ENCODE data around the gene SPA17. TPM values are rescaled to one million over a fixed set of nuclear protein-coding genes. Genes with fewer than 3 reads are reported as not detected.
A peak's percentile ranks its signal among the peaks of the same experiment; 100 is the strongest.

Gene SPA17
- total RNA-seq, 2 donors from 2014 or later = 1.3 to 2.8 TPM

GRCh38 chr11:124724979-124725718 is 51.4 kb downstream of the SPA17 start:
- ATAC-seq (replicated peaks) = no peak
- Mint-ChIP-seq H3K27me3 (peaks cover 19% of the 10 kb centered on the region), H3K36me3 (ENCODE audit: low read depth) (no peaks in the 10 kb centered on the region), H3K27ac (no peak overlapping the region), H3K4me3 (no peak overlapping the region), H3K9me3 (no peaks in the 10 kb centered on the region), H3K4me1 (peaks cover 6% of the 10 kb centered on the region)

GRCh38 chr11:124725719-124726105 is 52.0 kb downstream of the SPA17 start:
- peaks cover 6% of the 10 kb centered on the region for H3K4me1 Mint-ChIP-seq
- H3K36me3 Mint-ChIP-seq (ENCODE audit: low read depth) = no peaks in the 10 kb centered on the region
- H3K9me3 Mint-ChIP-seq = no peaks in the 10 kb centered on the region
- H3K27me3 Mint-ChIP-seq = peaks cover 19% of the 10 kb centered on the region
- H3K27ac Mint-ChIP-seq = peak overlapping the region; percentile 36
- no peak overlapping the region for H3K4me3 Mint-ChIP-seq
- ATAC-seq (replicated peaks) = no peak

GRCh38 chr11:124727474-124727873 is 53.8 kb downstream of the SPA17 start:
- no peak for ATAC-seq (replicated peaks)
- Mint-ChIP-seq H3K27ac (no peak overlapping the region), H3K9me3 (no peaks in the 10 kb centered on the region), H3K36me3 (ENCODE audit: low read depth) (no peaks in the 10 kb centered on the region), H3K4me1 (peaks cover 6% of the 10 kb centered on the region), H3K4me3 (no peak overlapping the region), H3K27me3 (peaks cover 15% of the 10 kb centered on the region)

DNA sequence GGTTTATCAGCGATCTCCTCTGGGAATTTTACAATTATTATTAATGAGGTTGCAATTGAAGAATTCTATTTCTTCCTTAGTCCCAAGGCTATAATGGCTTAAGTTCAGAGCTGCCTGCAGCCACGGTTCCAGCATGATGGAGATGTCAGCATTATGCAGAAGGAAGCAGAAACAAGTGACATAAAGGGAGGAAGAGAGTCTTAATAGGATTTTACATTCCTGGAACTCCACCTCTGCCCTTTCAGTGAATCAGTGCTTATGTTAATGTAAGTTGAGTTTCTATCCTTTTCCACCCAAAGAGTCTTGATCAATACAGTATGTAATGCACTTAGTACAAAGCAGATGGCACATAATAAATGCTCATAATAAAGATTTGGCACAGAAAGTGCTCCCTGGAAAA is 54.4 kb downstream of the SPA17 start:
- no peak overlapping the region for H3K4me3 Mint-ChIP-seq

GRCh38 chr11:124729571-124729970 is 55.9 kb downstream of the SPA17 start:
- Mint-ChIP-seq H3K36me3 (ENCODE audit: low read depth) (no peaks in the 10 kb centered on the region), H3K27me3 (peaks cover 9% of the 10 kb centered on the region), H3K27ac (no peak overlapping the region), H3K4me3 (no peak overlapping the region), H3K4me1 (peaks cover 6% of the 10 kb centered on the region), H3K9me3 (no peaks in the 10 kb centered on the region)
- no peak for ATAC-seq (replicated peaks)

More for the DNA sequence above, 54.4 kb downstream of the SPA17 start:
- Mint-ChIP-seq H3K27ac (no peak overlapping the region), H3K4me1 (peaks cover 6% of the 10 kb centered on the region), H3K36me3 (ENCODE audit: low read depth) (no peaks in the 10 kb centered on the region), H3K9me3 (no peaks in the 10 kb centered on the region), H3K27me3 (peaks cover 9% of the 10 kb centered on the region)
- ATAC-seq (replicated peaks) = no peak

GRCh38 chr11:124732230-124732629 is 58.5 kb downstream of the SPA17 start:
- Mint-ChIP-seq H3K27me3 (no peaks in the 10 kb centered on the region), H3K27ac (no peak overlapping the region), H3K36me3 (ENCODE audit: low read depth) (no peaks in the 10 kb centered on the region), H3K4me1 (no peaks in the 10 kb centered on the region), H3K4me3 (no peak overlapping the region), H3K9me3 (no peaks in the 10 kb centered on the region)
- no peak for ATAC-seq (replicated peaks)

- H3K36me3 Mint-ChIP-seq (ENCODE audit: low read depth) = no peaks in the 10 kb centered on the region
- no peaks in the 10 kb centered on the region for H3K9me3 Mint-ChIP-seq
Measured at GRCh38 chr11:124736736-124737135, 63.0 kb downstream of the SPA17 start.

GRCh38 chr11:124737638-124738305 is 64.1 kb downstream of the SPA17 start:
- no peaks in the 10 kb centered on the region for H3K9me3 Mint-ChIP-seq
- no peaks in the 10 kb centered on the region for H3K36me3 Mint-ChIP-seq (ENCODE audit: low read depth)
- no peaks in the 10 kb centered on the region for H3K27me3 Mint-ChIP-seq
- H3K4me3 Mint-ChIP-seq = no peak overlapping the region
- ATAC-seq (replicated peaks) = no peak
- H3K27ac Mint-ChIP-seq = no peak overlapping the region
- peaks cover 12% of the 10 kb centered on the region for H3K4me1 Mint-ChIP-seq

More at GRCh38 chr11:124736736-124737135, 63.0 kb downstream of the SPA17 start:
- H3K27ac Mint-ChIP-seq = no peak overlapping the region
- H3K4me3 Mint-ChIP-seq = no peak overlapping the region
- no peak for ATAC-seq (replicated peaks)
- H3K4me1 Mint-ChIP-seq = peaks cover 12% of the 10 kb centered on the region
- H3K27me3 Mint-ChIP-seq = no peaks in the 10 kb centered on the region

- H3K4me3 Mint-ChIP-seq = peak overlapping the region; percentile 88
- peaks cover 12% of the 10 kb centered on the region for H3K4me1 Mint-ChIP-seq
- H3K27ac Mint-ChIP-seq = peak overlapping the region; percentile 20
- no peaks in the 10 kb centered on the region for H3K9me3 Mint-ChIP-seq
- no peaks in the 10 kb centered on the region for H3K27me3 Mint-ChIP-seq
- H3K36me3 Mint-ChIP-seq (ENCODE audit: low read depth) = no peaks in the 10 kb centered on the region
- no peak for ATAC-seq (replicated peaks)
Measured at GRCh38 chr11:124738713-124739478, 65.2 kb downstream of the SPA17 start.

DNA sequence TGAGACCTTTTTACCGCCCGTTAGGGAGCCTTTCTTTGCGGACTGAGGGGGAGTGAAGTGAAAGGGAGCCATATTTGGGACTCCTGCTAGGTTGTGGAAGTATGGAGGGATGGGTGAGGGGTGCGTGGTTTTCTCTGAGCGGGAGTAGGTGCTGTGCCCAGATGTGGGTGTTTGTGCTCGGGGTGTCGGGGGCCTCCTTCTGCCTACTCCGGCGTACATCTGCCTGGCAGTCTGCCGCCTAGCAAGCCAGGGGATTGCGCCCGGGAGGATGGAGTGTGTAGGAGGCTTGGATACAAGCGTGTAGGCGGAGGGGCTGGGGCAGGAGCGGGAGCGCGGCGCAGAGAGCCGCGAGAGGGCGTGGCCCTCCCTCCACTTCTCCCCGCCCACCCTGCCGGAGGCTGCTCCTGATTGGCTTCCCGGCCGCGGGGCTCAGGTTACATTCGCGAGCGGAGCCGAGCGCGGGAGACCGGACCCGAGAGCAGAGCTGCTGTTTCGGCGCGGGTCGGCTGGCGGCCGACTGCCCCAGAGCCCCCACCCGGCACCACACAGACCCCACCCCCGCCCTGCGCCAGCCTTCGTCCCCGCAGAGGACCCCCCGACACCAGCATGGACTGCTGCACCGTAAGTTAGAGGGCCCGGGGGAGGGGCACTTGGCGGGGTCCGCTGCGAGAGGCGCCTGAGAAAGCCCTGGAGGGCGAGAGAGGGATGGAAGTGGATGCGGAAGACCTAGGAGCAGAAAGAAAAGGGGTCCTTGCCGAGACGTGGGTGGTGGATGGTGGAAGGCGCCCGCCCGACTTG is 66.0 kb downstream of the SPA17 start, which contains the start of gene NRGN:
TSS of gene NRGN (plus strand) at position 464 of the 798 bp plus-strand sequence. CDS start at position 607, 143 bp downstream.
- peak within 1 kb of the TSS; percentile 88 for H3K4me3 Mint-ChIP-seq
- no peaks in the 10 kb centered on the region for H3K27me3 Mint-ChIP-seq
- H3K4me1 Mint-ChIP-seq = peaks cover 12% of the 10 kb centered on the region
- ATAC-seq (replicated peaks) = peak; percentile 94
- H3K27ac Mint-ChIP-seq = peak within 1 kb of the TSS; percentile 20
- H3K9me3 Mint-ChIP-seq = no peaks in the 10 kb centered on the region
- no peaks in the 10 kb centered on the region for H3K36me3 Mint-ChIP-seq (ENCODE audit: low read depth)

DNA sequence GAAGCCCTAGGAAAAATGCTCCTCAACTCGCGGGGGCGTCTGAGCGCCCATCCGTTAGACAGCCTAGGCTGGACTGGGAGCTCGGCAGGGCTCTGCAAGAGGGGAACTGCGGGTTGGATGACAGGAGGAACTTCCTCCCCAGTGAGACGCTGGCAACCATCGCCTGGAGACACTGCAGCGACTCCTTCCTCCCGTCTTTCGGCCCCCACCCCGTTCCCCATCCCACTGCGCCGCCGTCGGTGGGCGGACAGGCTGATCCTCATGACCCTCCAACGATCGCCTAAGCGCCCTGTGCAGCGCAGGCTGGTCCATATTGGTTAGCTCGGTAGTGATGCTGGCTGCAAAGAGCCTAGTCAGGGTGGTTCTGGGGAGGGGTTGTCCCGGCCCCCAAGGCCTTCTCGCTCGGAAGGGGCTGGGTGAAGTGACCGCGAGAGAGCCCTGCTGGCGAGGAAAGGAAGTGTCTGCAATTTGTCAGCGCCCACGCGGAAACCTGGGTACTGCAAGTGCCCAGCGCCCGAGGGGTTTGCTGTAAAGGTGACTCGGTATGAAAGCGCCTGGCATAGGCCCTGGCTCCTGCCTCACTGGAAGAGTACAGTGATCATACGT is 66.7 kb downstream of the SPA17 start:
- Mint-ChIP-seq H3K36me3 (ENCODE audit: low read depth) (no peaks in the 10 kb centered on the region), H3K4me3 (peak overlapping the region; percentile 88), H3K27ac (no peak overlapping the region), H3K27me3 (no peaks in the 10 kb centered on the region), H3K4me1 (peaks cover 12% of the 10 kb centered on the region), H3K9me3 (no peaks in the 10 kb centered on the region)
- peak; percentile 64 for ATAC-seq (replicated peaks)

- Mint-ChIP-seq H3K9me3 (no peaks in the 10 kb centered on the region), H3K4me1 (peaks cover 12% of the 10 kb centered on the region), H3K36me3 (ENCODE audit: low read depth) (no peaks in the 10 kb centered on the region), H3K4me3 (no peak overlapping the region), H3K27me3 (no peaks in the 10 kb centered on the region), H3K27ac (no peak overlapping the region)
- no peak for ATAC-seq (replicated peaks)
Measured at GRCh38 chr11:124742555-124742954, 68.9 kb downstream of the SPA17 start.

GRCh38 chr11:124743050-124743449 is 69.3 kb downstream of the SPA17 start:
- no peak overlapping the region for H3K4me3 Mint-ChIP-seq
- H3K4me1 Mint-ChIP-seq = peaks cover 12% of the 10 kb centered on the region
- ATAC-seq (replicated peaks) = no peak
- no peaks in the 10 kb centered on the region for H3K36me3 Mint-ChIP-seq (ENCODE audit: low read depth)
- no peak overlapping the region for H3K27ac Mint-ChIP-seq
- no peaks in the 10 kb centered on the region for H3K27me3 Mint-ChIP-seq
- no peaks in the 10 kb centered on the region for H3K9me3 Mint-ChIP-seq

All from activated T-helper 17 cell treated with anti-CD3 and anti-CD28 coated beads, Interleukin-2, amount 50 U/mL, for 72 hours (primary cell).